ENCODE measurements around the gene MYOF.

Gene MYOF

DNA sequence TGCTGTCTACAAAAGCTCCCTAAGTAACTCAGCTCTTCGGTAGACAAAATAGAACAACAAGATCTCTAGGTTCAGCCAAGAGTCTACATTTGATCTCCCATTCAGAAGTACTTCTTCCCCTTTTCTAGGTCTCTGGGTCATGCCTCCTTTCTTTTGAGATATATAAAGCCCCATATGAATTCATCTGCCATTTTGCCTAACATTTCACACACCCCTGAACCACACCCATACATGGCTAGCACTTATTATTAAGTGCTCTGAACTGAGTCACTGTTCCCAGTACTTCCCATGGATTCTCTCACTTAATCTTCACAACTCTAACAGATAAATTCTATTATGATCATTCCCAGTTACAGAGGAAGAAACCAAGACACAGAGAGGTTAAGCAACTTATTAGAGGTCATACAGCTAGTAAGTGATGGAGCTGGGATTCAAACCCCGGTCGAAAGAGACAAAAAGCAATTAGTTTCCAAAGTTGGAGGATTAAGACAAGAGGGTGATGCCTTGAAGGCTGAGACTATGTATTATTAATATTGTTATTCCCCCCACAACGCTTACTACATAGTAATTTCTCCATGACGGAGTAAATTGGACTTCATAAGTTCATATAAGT lies 17.3 kb downstream of the MYOF start:
- Histone ChIP-seq H3K27ac (ENCODE audit: low read length) (peak overlapping the region; percentile 99), H3K9me3 (ENCODE audit: control insufficient read depth in 1 of 2, low read length in 2 of 2) (no peaks in the 10 kb centered on the region), H3K4me1 (ENCODE audit: control insufficient read depth in 1 of 2, insufficient read depth in 2 of 2, low read length in 2 of 2) (peaks cover 13 to 52% of the 10 kb centered on the region in 2 donors), H3K36me3 (ENCODE audit: control insufficient read depth in 1 of 2, insufficient read depth in 2 of 2, low read length in 2 of 2) (peaks cover 4 to 7% of the 10 kb centered on the region in 2 donors), H3K4me3 (ENCODE audit: low read depth in 1 of 2, low read length in 2 of 2) (no peak overlapping the region), H3K27me3 (ENCODE audit: low read depth, low read length) (no peaks in the 10 kb centered on the region)

DNA sequence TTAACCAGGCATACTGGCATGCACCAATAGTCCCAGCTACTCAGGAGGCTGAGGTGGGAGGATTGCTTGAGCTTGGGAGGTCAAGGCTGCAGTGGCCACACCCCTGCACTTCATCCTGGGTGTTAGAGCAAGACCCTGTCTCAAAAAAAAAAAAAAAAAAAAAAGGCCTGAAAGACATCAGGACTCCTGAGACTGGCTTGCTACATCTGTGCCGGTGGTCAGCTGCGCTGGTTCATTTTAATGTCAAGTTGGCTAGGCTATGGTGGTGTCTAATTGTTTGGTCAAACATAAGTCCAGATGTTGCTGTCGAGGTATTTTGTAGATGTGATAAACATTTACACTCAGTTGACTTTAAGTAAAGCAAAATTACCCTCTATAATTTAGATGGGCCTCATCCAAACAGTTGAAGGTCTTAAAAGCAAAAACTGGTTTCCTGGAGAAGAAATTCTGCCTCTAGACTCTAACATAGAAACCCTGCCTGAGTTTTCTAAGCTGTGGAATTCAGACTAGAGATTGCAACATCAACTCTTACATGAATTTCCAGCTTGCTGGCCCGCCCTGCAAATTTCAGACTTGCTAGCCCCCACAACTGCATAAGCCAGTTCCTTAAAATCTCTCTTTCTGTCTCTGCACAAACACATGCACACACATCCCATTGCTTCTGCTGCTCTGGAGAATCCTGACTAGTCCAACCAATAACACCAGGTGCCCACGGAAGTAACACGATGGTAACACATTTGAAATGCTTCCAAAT lies 18.2 kb downstream of the MYOF start:
- peak overlapping the region; percentile 99 for H3K27ac ChIP-seq (ENCODE audit: low read length)
- no peaks in the 10 kb centered on the region for H3K27me3 ChIP-seq (ENCODE audit: low read depth, low read length)
- H3K36me3 ChIP-seq (ENCODE audit: control insufficient read depth in 1 of 2, insufficient read depth in 2 of 2, low read length in 2 of 2): peaks cover 4% of the 10 kb centered on the region in 2 donors
- H3K4me3 ChIP-seq (ENCODE audit: low read depth in 1 of 2, low read length in 2 of 2): no peak overlapping the region
- no peaks in the 10 kb centered on the region for H3K9me3 ChIP-seq (ENCODE audit: control insufficient read depth in 1 of 2, low read length in 2 of 2)
- peaks cover 20 to 58% of the 10 kb centered on the region in 2 donors for H3K4me1 ChIP-seq (ENCODE audit: control insufficient read depth in 1 of 2, insufficient read depth in 2 of 2, low read length in 2 of 2)

DNA sequence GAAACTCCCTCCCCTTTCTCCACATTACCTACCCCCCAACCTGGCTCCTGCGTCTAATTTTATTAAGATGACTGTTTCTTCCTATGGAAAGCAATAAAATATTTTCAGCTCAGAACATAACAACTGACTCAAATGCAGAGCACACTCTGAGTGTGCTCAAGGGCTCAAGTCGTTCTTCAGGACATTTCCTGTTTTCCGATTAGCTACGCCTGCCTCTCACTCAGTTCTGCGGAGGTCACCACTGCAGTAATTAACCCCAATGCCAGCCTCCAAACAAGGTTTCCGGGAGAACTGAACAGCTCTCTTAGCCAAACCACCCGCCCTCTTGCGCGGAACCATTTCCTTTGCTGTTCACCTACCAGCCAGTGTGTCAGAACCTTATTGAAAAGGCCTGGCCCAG lies 19.3 kb downstream of the MYOF start:
- Histone ChIP-seq H3K4me1 (ENCODE audit: control insufficient read depth in 1 of 2, insufficient read depth in 2 of 2, low read length in 2 of 2) (peaks cover 21 to 56% of the 10 kb centered on the region in 2 donors), H3K27me3 (ENCODE audit: low read depth, low read length) (no peaks in the 10 kb centered on the region), H3K27ac (ENCODE audit: low read length) (peak overlapping the region; percentile 49), H3K9me3 (ENCODE audit: control insufficient read depth in 1 of 2, low read length in 2 of 2) (no peaks in the 10 kb centered on the region), H3K4me3 (ENCODE audit: low read depth in 1 of 2, low read length in 2 of 2) (no peak overlapping the region), H3K36me3 (ENCODE audit: control insufficient read depth in 1 of 2, insufficient read depth in 2 of 2, low read length in 2 of 2) (peaks cover 4% of the 10 kb centered on the region in 2 donors)

DNA sequence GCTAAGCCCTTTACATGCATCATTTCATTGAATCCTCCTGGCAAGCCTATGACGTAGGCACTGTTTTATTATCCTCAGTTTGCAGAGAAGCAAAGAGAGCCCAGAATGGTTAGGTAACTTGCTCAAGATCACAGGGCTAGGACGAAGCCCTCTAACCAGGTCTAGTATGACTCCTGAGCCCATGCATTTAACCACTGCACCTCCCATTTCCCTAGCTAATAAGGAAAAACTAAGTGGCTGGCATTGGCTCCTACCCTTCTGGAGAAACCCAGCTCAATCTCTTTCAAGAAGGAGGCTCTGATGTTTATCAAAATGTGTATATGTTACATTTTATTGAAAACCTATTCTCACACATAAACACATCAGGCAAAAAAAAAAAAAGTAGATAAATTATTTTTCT lies 19.8 kb downstream of the MYOF start:
- H3K36me3 ChIP-seq (ENCODE audit: control insufficient read depth in 1 of 2, insufficient read depth in 2 of 2, low read length in 2 of 2): peaks cover 4% of the 10 kb centered on the region in 2 donors
- H3K4me1 ChIP-seq (ENCODE audit: control insufficient read depth in 1 of 2, insufficient read depth in 2 of 2, low read length in 2 of 2): peaks cover 21 to 59% of the 10 kb centered on the region in 2 donors
- no peaks in the 10 kb centered on the region for H3K9me3 ChIP-seq (ENCODE audit: control insufficient read depth in 1 of 2, low read length in 2 of 2)
- H3K4me3 ChIP-seq (ENCODE audit: low read depth in 1 of 2, low read length in 2 of 2): no peak overlapping the region
- peak overlapping the region; percentile 49 for H3K27ac ChIP-seq (ENCODE audit: low read length)
- H3K27me3 ChIP-seq (ENCODE audit: low read depth, low read length): no peaks in the 10 kb centered on the region

DNA sequence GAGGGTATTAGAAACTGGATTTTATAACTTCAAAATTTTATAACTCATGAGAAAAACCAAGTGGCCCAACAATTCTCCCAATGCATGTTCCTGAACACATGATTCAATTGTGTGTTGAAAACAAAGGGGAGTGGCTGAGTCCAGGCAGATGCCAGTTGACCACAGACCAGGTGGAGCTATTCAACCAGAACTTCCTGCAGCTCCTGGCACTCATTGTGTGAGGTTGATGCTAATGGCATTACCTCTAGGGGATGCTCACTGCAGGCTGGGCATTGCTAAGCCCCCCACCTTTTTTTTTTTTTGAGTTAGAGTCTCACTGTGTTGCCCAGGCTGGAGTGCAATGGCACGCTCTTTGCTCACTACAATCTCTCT lies 20.3 kb downstream of the MYOF start:
- Histone ChIP-seq H3K27me3 (ENCODE audit: low read depth, low read length) (no peaks in the 10 kb centered on the region), H3K27ac (ENCODE audit: low read length) (peak overlapping the region; percentile 77), H3K36me3 (ENCODE audit: control insufficient read depth in 1 of 2, insufficient read depth in 2 of 2, low read length in 2 of 2) (peaks cover 3 to 4% of the 10 kb centered on the region in 2 donors), H3K4me3 (ENCODE audit: low read depth in 1 of 2, low read length in 2 of 2) (no peak overlapping the region), H3K9me3 (ENCODE audit: control insufficient read depth in 1 of 2, low read length in 2 of 2) (no peaks in the 10 kb centered on the region), H3K4me1 (ENCODE audit: control insufficient read depth in 1 of 2, insufficient read depth in 2 of 2, low read length in 2 of 2) (peaks cover 21 to 62% of the 10 kb centered on the region in 2 donors)

DNA sequence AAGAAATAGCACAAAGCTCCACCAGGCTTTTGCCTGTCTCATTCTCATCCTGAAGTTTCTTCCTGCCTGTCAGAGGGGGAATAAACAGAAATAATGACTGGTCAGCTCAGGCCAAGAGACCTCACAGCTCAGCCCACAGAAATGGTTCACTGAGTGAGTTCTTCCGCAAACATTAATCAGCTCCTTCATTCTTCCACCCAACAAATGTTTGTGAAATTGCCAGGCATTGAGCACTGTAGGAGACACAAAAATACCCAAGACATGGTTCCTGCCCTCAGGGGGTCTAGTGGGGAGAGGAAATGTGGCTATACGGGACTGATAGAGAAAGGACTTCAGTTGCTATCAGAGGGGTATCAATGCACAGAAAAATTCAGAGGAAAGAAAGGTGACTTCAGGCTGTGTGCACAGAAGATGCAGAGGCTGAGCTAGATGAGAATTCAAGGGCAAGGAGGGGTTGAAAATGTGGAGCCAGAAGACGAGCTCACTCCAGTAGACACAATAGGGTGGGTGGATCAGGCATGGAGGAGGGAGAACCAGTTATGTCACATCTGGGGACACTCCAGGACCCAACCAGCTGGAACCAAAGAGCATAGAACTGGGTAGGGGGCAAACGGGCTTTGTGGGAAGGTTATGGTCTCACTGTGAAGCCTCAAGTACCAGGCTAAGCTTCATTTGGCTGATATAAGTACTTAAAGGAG lies 20.9 kb downstream of the MYOF start:
- Histone ChIP-seq H3K9me3 (ENCODE audit: control insufficient read depth in 1 of 2, low read length in 2 of 2) (no peaks in the 10 kb centered on the region), H3K27me3 (ENCODE audit: low read depth, low read length) (no peaks in the 10 kb centered on the region), H3K36me3 (ENCODE audit: control insufficient read depth in 1 of 2, insufficient read depth in 2 of 2, low read length in 2 of 2) (peaks cover 4 to 5% of the 10 kb centered on the region in 2 donors), H3K27ac (ENCODE audit: low read length) (peak overlapping the region; percentile 77), H3K4me1 (ENCODE audit: control insufficient read depth in 1 of 2, insufficient read depth in 2 of 2, low read length in 2 of 2) (peaks cover 17 to 57% of the 10 kb centered on the region in 2 donors), H3K4me3 (ENCODE audit: low read depth in 1 of 2, low read length in 2 of 2) (no peak overlapping the region)

DNA sequence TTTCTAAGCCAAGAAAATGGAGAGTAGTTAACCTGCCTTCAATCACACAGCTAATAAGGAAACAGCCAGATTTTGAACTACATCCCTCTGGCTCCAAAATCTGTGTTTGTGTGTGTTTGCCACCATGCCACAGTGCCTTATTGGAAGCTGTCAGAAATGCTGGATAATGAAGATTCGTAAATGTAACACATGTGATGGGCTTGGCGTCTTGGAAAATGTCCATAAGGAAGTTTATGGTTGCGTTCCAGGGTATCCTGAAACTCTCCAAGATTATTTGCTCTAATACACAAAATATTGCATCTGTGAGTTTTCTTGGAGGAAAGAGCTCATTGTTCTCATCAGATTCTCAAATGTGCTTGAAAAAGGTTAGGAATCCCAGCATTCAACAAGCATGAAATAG lies 22.7 kb downstream of the MYOF start:
- no peak overlapping the region for H3K4me3 ChIP-seq (ENCODE audit: low read depth in 1 of 2, low read length in 2 of 2)
- peaks cover 11 to 47% of the 10 kb centered on the region in 2 donors for H3K4me1 ChIP-seq (ENCODE audit: control insufficient read depth in 1 of 2, insufficient read depth in 2 of 2, low read length in 2 of 2)

DNA sequence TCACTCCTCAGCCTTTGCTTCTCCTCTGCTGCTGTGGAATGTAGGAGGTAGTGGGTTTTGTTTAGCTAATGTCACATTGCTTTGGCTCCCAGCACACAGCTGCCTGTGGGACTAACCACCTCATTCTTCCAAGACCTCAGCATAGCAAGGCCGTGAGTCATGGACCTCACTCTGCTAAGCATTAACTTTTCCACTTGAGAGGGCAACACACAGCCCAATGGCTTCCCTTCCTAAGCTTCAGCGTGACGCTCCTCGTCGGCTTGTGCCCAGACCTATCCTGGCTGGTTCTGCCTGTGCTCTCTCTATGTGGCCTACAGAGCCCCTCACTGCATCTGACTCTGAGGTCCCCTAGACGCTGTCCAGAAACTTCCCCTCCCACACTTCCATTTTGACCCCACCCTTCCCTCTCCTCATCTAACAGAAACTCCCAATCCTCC lies 23.3 kb downstream of the MYOF start:
- peak overlapping the region; percentile 84 for H3K27ac ChIP-seq (ENCODE audit: low read length)
- H3K9me3 ChIP-seq (ENCODE audit: control insufficient read depth in 1 of 2, low read length in 2 of 2): no peaks in the 10 kb centered on the region
- H3K27me3 ChIP-seq (ENCODE audit: low read depth, low read length): no peaks in the 10 kb centered on the region
- no peak overlapping the region for H3K4me3 ChIP-seq (ENCODE audit: low read depth in 1 of 2, low read length in 2 of 2)
- H3K4me1 ChIP-seq (ENCODE audit: control insufficient read depth in 1 of 2, insufficient read depth in 2 of 2, low read length in 2 of 2): peaks cover 11 to 40% of the 10 kb centered on the region in 2 donors
- H3K36me3 ChIP-seq (ENCODE audit: control insufficient read depth in 1 of 2, insufficient read depth in 2 of 2, low read length in 2 of 2): peaks cover 4 to 13% of the 10 kb centered on the region in 2 donors

More for the DNA sequence above, 22.7 kb downstream of the MYOF start:
- Histone ChIP-seq H3K27ac (ENCODE audit: low read length) (peak overlapping the region; percentile 84), H3K27me3 (ENCODE audit: low read depth, low read length) (no peaks in the 10 kb centered on the region), H3K9me3 (ENCODE audit: control insufficient read depth in 1 of 2, low read length in 2 of 2) (no peaks in the 10 kb centered on the region), H3K36me3 (ENCODE audit: control insufficient read depth in 1 of 2, insufficient read depth in 2 of 2, low read length in 2 of 2) (peaks cover 4 to 8% of the 10 kb centered on the region in 2 donors)

DNA sequence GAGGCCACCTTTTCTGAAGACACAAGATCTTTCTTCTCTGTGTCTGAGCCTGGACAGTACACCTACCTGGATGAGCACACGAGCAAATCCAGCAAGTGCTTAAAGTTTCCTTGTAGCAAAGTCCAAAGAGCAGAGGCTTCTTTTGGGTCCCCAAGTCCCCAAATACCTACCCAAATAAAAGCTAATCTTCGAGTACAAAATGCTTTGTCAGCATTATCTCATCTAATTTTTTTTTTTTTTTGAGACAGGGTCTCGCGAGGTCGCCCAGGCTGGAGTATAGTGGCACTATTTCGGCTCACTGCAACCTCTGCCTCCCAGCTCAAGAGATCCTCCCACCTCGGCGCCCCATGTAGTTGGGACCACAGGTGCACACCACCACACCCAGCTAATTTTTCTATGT lies 24.6 kb downstream of the MYOF start:
- Histone ChIP-seq H3K27ac (ENCODE audit: low read length) (peak overlapping the region; percentile 72), H3K4me1 (ENCODE audit: control insufficient read depth in 1 of 2, insufficient read depth in 2 of 2, low read length in 2 of 2) (peaks cover 11 to 31% of the 10 kb centered on the region in 2 donors), H3K27me3 (ENCODE audit: low read depth, low read length) (no peaks in the 10 kb centered on the region), H3K4me3 (ENCODE audit: low read depth in 1 of 2, low read length in 2 of 2) (no peak overlapping the region), H3K36me3 (ENCODE audit: control insufficient read depth in 1 of 2, insufficient read depth in 2 of 2, low read length in 2 of 2) (peaks cover 4 to 13% of the 10 kb centered on the region in 2 donors), H3K9me3 (ENCODE audit: control insufficient read depth in 1 of 2, low read length in 2 of 2) (no peaks in the 10 kb centered on the region)

DNA sequence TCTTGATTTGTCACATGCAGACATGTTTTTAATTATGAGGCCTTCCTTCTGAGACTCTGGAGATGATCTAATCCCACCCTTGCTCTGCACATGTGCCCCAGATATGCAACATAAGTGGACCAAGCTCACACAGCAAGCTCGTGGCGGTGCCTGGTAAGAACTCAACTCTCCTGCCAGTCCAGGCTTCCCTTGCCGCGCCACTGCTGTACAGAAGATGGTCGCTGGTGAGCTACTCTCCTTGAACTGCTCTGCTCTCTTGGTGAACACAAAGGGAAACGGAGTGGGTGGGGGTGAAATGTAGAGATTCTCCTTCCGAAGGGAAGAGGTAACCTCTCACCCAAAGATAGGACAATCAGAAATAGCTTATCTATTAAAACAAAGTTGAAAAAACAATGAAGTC lies 25.7 kb downstream of the MYOF start:
- no peak overlapping the region for H3K27ac ChIP-seq (ENCODE audit: low read length)
- no peak overlapping the region for H3K4me3 ChIP-seq (ENCODE audit: low read depth in 1 of 2, low read length in 2 of 2)
- peaks cover 11 to 21% of the 10 kb centered on the region in 2 donors for H3K4me1 ChIP-seq (ENCODE audit: control insufficient read depth in 1 of 2, insufficient read depth in 2 of 2, low read length in 2 of 2)
- H3K27me3 ChIP-seq (ENCODE audit: low read depth, low read length): no peaks in the 10 kb centered on the region
- H3K36me3 ChIP-seq (ENCODE audit: control insufficient read depth in 1 of 2, insufficient read depth in 2 of 2, low read length in 2 of 2): peaks cover 8 to 15% of the 10 kb centered on the region in 2 donors
- no peaks in the 10 kb centered on the region for H3K9me3 ChIP-seq (ENCODE audit: control insufficient read depth in 1 of 2, low read length in 2 of 2)

DNA sequence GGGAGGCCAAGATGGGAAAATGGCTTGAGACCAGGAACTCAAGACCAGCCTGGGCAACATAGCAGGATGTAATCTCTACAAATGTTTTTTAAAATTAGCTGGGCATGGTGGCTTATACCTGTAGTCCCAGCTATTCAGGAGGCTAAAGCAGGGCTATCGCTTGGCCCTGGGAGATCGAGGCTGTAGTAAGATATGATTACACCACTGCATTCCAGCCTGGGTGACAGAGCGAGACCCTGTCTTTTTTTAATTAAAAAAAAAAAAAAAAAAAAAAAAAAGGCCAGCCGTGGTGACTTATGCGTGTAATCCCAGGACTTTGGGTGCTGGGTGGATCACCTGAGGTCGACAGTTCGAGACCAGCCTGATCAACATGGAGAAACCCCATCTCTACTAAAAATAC lies 27.4 kb downstream of the MYOF start:
- Histone ChIP-seq H3K4me3 (ENCODE audit: low read depth in 1 of 2, low read length in 2 of 2) (no peak overlapping the region), H3K27ac (ENCODE audit: low read length) (no peak overlapping the region), H3K4me1 (ENCODE audit: control insufficient read depth in 1 of 2, insufficient read depth in 2 of 2, low read length in 2 of 2) (peaks cover 7 to 18% of the 10 kb centered on the region in 2 donors), H3K36me3 (ENCODE audit: control insufficient read depth in 1 of 2, insufficient read depth in 2 of 2, low read length in 2 of 2) (peaks cover 16 to 26% of the 10 kb centered on the region in 2 donors), H3K9me3 (ENCODE audit: control insufficient read depth in 1 of 2, low read length in 2 of 2) (no peaks in the 10 kb centered on the region), H3K27me3 (ENCODE audit: low read depth, low read length) (no peaks in the 10 kb centered on the region)
